AG04450 (cell line): ENCODE measurements around the gene CIITA. TPM values are rescaled to one million over a fixed set of nuclear protein-coding genes. Genes with fewer than 3 reads are reported as not detected.

Experiments used
- CTCF ChIA-PET: fragments of 300-600, 350-600 bp; formaldehyde crosslinking; extraction: SDS; loops from one replicate; lab custom pipeline; 2022; ENCODE audit warnings: antibody characterized with exemption, inconsistent platforms; lab: Charles Lee
- POLR2A ChIA-PET: fragments of 350-600 bp; formaldehyde crosslinking; extraction: SDS; loops from one replicate; lab custom pipeline; 2021; ENCODE audit warnings: antibody characterized with exemption, inconsistent platforms; lab: Yijun Ruan, JAX
- DNase-seq: peaks from one replicate; pipeline ENCODE4 v3.0.0-alpha.2; 2011; ENCODE audit warnings: low read depth, low spot score
- H3K27ac ChIP-seq: one replicate; pipeline ENCODE4 v1.5.1; 2012; ENCODE audit warnings: low read depth, low read length, control low read depth
- H3K27me3 ChIP-seq: one replicate; pipeline ENCODE4 v1.6.0; 2012; ENCODE audit warnings: low read length; ENCODE audit not compliant: control insufficient read depth, insufficient read depth
- H3K4me3 ChIP-seq: 2 replicates; pipeline ENCODE4 v1.5.1; 2011; ENCODE audit warnings: mild to moderate bottlenecking, low read depth, low read length, control low read depth
- H3K9me3 ChIP-seq: 2 replicates; pipeline ENCODE4 v1.5.1; 2012; ENCODE audit warnings: low read length; ENCODE audit not compliant: control insufficient read depth, insufficient read depth
- polyA plus RNA-seq: library from polyadenylated mRNA; depleted of rRNA; stranded (reverse); fragments of >200 nt; gene quantifications from 2 replicates; pipeline ENCODE4 v1.2.3, GENCODE V29; 2011
- TF ChIP-seq, protein P1 (sequence below): IDR thresholded peaks from 2 replicates; pipeline ENCODE4 v1.5.1; 2011; ENCODE audit warnings: low read depth, low read length, control low read depth, inconsistent platforms

Gene CIITA
- polyA plus RNA-seq, 1 experiment: 0.04 TPM

DNA sequence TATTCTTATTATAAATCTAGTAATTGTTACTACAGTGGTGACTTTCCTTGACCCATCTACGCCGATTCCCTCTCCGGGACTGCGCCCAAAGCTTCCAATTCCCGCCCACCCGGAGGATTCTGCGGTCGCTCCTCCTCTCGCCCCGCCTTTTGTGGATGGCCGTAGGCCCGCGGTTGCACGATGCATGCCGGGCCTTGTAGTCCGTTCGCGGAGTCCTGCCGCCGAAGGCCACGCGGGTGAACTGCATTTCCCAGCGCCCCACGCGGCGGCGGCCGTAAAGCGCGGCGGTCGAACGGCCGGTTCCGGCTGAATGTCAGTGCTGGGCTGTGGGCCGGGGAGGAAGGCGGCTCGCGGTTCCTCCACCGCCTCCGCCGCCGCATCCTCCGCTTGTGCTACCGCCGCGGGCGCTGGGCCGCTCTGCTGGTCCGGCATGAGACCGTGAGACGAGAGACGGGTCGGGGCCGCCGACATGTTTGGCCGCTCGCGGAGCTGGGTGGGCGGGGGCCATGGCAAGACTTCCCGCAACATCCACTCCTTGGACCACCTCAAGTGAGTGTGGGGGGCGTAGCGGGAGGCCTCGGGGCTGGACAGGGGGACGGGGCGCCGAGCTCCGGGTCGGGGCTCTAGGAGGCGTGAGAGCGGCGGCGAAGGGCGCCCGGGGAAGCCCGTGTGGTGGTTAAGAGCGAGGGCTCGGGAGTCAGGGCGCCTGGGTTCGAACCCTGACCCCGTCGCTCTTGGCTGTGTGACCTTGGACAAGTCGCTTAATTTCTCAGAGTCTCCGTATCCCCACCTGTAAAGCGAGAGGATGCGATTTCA, 67.5 kb downstream of the CIITA start, which contains the start of gene CLEC16A:
Gene CLEC16A (plus strand): TSS at position 316 of the 816 bp plus-strand sequence. CDS start 154 bp downstream, at position 470.
- peak; percentile 92 for DNase-seq
- peak within 1 kb of the TSS; percentile 84 for H3K4me3 ChIP-seq
- ChIA-PET CTCF (interaction anchor here (1.0 to 1.5 kb wide), 2 partner anchors 10 to 20 kb away, joined by 3 to 7 read pairs; no protein-coding TSS in a partner anchor), POLR2A (interaction anchor here (1.0 to 1.2 kb wide), 2 partner anchors 200 to 798 kb away, joined by 3 to 4 read pairs; partner anchors contain the start of gene TXNDC11)
- H3K9me3 ChIP-seq: no peaks in the 10 kb centered on the region; the same call in 1 of the 2 replicates
- TF ChIP-seq, protein P1, sequence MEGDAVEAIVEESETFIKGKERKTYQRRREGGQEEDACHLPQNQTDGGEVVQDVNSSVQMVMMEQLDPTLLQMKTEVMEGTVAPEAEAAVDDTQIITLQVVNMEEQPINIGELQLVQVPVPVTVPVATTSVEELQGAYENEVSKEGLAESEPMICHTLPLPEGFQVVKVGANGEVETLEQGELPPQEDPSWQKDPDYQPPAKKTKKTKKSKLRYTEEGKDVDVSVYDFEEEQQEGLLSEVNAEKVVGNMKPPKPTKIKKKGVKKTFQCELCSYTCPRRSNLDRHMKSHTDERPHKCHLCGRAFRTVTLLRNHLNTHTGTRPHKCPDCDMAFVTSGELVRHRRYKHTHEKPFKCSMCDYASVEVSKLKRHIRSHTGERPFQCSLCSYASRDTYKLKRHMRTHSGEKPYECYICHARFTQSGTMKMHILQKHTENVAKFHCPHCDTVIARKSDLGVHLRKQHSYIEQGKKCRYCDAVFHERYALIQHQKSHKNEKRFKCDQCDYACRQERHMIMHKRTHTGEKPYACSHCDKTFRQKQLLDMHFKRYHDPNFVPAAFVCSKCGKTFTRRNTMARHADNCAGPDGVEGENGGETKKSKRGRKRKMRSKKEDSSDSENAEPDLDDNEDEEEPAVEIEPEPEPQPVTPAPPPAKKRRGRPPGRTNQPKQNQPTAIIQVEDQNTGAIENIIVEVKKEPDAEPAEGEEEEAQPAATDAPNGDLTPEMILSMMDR: no peak
- no peaks in the 10 kb centered on the region for H3K27me3 ChIP-seq
- no peak within 1 kb of the TSS for H3K27ac ChIP-seq

DNA sequence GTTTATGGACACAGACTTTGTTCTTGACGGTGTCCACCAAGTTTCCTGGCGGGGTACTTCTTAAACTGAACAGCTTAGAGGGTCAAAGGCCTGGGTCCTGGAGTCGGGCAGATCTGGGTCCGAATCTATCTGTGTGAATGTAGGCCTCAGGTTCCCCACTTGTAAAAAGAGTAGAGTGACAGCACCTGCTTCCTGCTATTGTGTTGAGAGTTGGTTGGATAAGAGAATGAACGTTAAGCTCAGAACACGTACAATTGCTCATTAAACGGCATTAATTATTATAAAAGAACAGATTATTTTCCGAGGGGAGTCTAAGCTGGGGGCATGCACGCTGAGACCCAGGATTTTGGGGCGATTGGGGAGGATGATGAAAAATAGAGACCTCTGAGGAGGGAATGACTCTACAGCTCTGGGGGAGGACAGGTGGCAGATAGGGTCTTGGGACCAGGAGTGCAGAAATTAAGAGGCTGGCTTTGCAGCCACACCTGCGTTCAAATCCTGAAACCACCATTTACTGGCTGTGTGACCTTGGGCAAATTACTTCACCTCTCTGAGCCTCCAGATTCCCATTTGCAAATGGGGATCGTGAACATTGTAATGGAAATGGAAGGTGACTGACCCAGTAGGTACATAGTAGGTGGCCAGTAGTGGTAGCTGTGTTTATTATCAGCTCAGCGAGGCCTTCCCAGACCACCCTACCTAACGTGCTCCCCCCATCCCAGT, 68.2 kb downstream of the CIITA start:
- no peak for DNase-seq
- TF ChIP-seq, protein P1: no peak
- Histone ChIP-seq H3K27ac (no peak overlapping the region), H3K9me3 (no peaks in the 10 kb centered on the region; the same call in 1 of the 2 replicates), H3K27me3 (no peaks in the 10 kb centered on the region), H3K4me3 (peak overlapping the region; percentile 84)
- POLR2A ChIA-PET: interaction anchor here (1.2 kb wide), 2 partner anchors 201 to 310 kb away, joined by 3 to 4 read pairs; no protein-coding TSS in a partner anchor
- CTCF ChIA-PET: interaction anchor here (1.0 to 1.5 kb wide), 2 partner anchors 9 to 19 kb away, joined by 3 to 7 read pairs; no protein-coding TSS in a partner anchor

DNA sequence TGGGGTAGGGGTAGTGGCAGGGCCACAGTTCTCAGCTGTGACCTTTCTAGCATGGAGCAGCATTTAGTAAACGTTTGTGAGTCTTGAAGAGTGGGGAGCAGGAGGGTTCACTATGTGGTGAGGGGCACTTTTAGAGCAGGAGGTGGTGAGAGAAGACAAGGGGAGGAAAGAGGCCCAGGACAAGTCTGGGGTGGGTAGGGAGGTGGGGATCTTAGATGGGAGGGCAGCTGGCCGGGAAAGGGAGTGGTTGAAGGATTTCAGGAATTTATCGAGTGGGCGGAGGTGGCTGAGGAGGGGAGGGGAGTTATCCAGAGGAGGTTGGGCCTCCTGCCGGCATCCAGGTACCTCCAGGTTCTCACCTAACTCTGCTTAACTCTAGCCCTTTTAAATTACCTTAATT, 69.3 kb downstream of the CIITA start:
- H3K4me3 ChIP-seq: peak overlapping the region; percentile 84
- POLR2A ChIA-PET: interaction anchor here (1.2 kb wide), 1 partner anchor 309 kb away, joined by 3 read pairs; no protein-coding TSS in a partner anchor
- H3K27me3 ChIP-seq: no peaks in the 10 kb centered on the region
- TF ChIP-seq, protein P1: no peak
- no peaks in the 10 kb centered on the region; the same call in 1 of the 2 replicates for H3K9me3 ChIP-seq
- CTCF ChIA-PET: no interaction called here
- no peak for DNase-seq
- H3K27ac ChIP-seq: no peak overlapping the region

DNA sequence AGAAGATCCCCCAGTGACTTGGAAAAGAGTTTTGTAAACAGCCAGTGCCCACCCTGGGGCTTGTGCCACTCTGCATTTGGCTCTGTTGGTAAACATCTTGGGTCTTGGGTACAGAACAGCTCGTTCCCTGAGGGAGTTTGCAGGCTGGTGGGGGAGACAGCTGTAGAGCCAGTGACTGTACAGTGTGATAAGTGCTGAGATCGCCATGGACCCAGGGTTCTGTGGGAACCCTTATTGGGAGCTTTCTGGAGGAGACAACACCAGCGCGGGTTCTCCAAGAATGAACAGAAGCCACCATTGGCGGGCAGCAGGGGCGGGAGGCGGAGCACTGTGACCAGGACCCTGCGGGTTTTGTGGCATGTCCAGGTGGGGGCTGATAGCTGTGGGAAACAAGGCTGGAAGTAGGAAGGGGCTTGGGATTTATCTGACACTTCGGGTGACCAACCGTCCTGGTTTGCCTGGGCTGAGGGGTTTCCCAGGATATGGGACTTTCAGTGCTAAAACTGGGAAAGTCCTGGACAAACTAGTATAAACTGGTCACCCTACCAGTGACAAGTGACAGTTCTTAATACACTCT, 70.3 kb downstream of the CIITA start:
- Histone ChIP-seq H3K27me3 (no peaks in the 10 kb centered on the region), H3K9me3 (no peaks in the 10 kb centered on the region; the same call in 1 of the 2 replicates), H3K27ac (no peak overlapping the region), H3K4me3 (no peak overlapping the region)
- POLR2A ChIA-PET: no interaction called here
- TF ChIP-seq, protein P1: no peak
- CTCF ChIA-PET: interaction anchor here (0.6 kb wide), 1 partner anchor 15 kb away, joined by 3 read pairs; no protein-coding TSS in a partner anchor
- DNase-seq: no peak
